NCI-H526 (cell line): ENCODE measurements around the gene SND1.
"Not testable (repeated sequence)": the region's sequence is repeated elsewhere in the genome, so short reads cannot be mapped to it uniquely, and the experiment has no call there.

Experiments
- DNase-seq, 2 experiments: peaks; one replicate each; lab custom pipeline; 2025; lab: John Stamatoyannopoulos, UW

Gene SND1

GRCh38 chr7:127652333-127653248 lies 597 bp downstream of the SND1 start:
- DNase-seq, result peak; percentile 48 to 50

GRCh38 chr7:127653396-127653795 lies 1.4 kb downstream of the SND1 start:
- DNase-seq, result no peak

GRCh38 chr7:127654404-127655394 lies 2.7 kb downstream of the SND1 start:
- DNase-seq, result no peak

- no peak for DNase-seq
These were observed 3.7 kb downstream of the SND1 start for GRCh38 chr7:127655720-127656119.

GRCh38 chr7:127657500-127657899 lies 5.5 kb downstream of the SND1 start:
- DNase-seq, result no peak

GRCh38 chr7:127658970-127659630 lies 7.1 kb downstream of the SND1 start:
- no peak for DNase-seq

- DNase-seq, result no peak
These were observed 13.9 kb downstream of the SND1 start for GRCh38 chr7:127665922-127666321.

GRCh38 chr7:127666602-127667001 lies 14.6 kb downstream of the SND1 start:
- no peak for DNase-seq

- DNase-seq, result no peak
These were observed 15.2 kb downstream of the SND1 start for GRCh38 chr7:127667017-127667670.

GRCh38 chr7:127667759-127668530 lies 16.0 kb downstream of the SND1 start:
- no peak for DNase-seq

- DNase-seq, result no peak
These were observed 19.3 kb downstream of the SND1 start for GRCh38 chr7:127671341-127671740.

- no peak for DNase-seq
These were observed 21.9 kb downstream of the SND1 start for GRCh38 chr7:127673902-127674301.

GRCh38 chr7:127674361-127674760 lies 22.4 kb downstream of the SND1 start:
- no peak for DNase-seq

- not testable (repeated sequence) for DNase-seq
These were observed 22.9 kb downstream of the SND1 start for GRCh38 chr7:127674923-127675322.

- no peak for DNase-seq
These were observed 23.7 kb downstream of the SND1 start for GRCh38 chr7:127675721-127676120.

GRCh38 chr7:127677433-127678230 lies 25.6 kb downstream of the SND1 start:
- no peak for DNase-seq

GRCh38 chr7:127678337-127678736 lies 26.3 kb downstream of the SND1 start:
- DNase-seq, result no peak

- no peak for DNase-seq
These were observed 27.0 kb downstream of the SND1 start for GRCh38 chr7:127678947-127679346.

GRCh38 chr7:127680983-127681382 lies 29.0 kb downstream of the SND1 start:
- DNase-seq, result no peak

GRCh38 chr7:127682140-127682539 lies 30.1 kb downstream of the SND1 start:
- DNase-seq, result no peak
